Fibroblast of mammary gland (primary cell): ENCODE measurements around the gene CHD1.

ENCODE experiments used
- DNase-seq: peaks from one replicate; pipeline ENCODE4 v3.0.0-alpha.2; 2010; ENCODE audit warnings: low read depth
- H3K4me3 ChIP-seq: 2 replicates; pipeline ENCODE4 v1.5.1; 2011; ENCODE audit warnings: low read depth, mild to moderate bottlenecking, low read length, moderate library complexity; ENCODE audit not compliant: control insufficient read depth
- TF ChIP-seq, protein P1 (sequence below): conservative IDR thresholded peaks from 2 replicates; pipeline ENCODE4 v1.5.1; 2011; ENCODE audit warnings: low read depth, low read length, inconsistent platforms; ENCODE audit not compliant: control insufficient read depth, insufficient read depth

The CHD1 gene

DNA sequence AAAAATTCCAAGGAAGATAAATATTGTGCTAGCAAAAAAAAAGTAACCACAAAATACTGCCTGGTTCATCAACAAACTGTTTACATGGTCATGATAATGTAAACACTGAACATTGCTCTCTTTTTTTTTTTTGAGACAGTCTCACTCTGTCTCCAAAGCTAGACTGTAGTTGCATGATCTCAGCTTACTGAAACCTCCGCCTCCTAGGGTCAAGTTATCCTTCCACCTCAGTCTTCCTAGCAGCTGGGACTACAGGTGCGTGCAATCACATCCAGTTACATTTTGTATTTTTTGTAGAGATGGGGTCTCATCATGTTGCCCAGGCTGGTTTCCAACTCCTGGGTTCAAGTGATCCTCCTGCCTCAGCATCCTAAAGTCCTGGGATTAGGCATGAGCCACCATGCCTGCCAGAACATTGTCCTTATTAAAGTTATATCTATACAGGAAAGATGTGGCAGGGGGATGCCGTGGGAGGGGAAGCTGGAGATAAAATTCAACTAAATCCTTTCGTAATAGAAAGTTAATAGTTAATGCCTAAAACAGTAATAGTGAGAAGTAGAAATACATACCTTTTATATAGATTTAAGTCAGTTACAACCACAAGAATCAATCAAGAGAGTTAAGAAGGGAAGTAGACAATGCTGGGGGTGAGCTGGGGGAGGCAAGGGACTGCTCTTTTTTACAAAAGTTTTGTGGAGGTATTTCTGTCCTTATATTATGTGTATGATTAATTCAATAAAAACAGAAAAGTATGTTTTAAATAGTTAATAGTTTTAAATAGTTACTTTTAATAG is 103.0 kb downstream of the CHD1 start:
- DNase-seq = no peak
- TF ChIP-seq, protein P1, sequence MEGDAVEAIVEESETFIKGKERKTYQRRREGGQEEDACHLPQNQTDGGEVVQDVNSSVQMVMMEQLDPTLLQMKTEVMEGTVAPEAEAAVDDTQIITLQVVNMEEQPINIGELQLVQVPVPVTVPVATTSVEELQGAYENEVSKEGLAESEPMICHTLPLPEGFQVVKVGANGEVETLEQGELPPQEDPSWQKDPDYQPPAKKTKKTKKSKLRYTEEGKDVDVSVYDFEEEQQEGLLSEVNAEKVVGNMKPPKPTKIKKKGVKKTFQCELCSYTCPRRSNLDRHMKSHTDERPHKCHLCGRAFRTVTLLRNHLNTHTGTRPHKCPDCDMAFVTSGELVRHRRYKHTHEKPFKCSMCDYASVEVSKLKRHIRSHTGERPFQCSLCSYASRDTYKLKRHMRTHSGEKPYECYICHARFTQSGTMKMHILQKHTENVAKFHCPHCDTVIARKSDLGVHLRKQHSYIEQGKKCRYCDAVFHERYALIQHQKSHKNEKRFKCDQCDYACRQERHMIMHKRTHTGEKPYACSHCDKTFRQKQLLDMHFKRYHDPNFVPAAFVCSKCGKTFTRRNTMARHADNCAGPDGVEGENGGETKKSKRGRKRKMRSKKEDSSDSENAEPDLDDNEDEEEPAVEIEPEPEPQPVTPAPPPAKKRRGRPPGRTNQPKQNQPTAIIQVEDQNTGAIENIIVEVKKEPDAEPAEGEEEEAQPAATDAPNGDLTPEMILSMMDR = no peak
- no peak overlapping the region for H3K4me3 ChIP-seq

DNA sequence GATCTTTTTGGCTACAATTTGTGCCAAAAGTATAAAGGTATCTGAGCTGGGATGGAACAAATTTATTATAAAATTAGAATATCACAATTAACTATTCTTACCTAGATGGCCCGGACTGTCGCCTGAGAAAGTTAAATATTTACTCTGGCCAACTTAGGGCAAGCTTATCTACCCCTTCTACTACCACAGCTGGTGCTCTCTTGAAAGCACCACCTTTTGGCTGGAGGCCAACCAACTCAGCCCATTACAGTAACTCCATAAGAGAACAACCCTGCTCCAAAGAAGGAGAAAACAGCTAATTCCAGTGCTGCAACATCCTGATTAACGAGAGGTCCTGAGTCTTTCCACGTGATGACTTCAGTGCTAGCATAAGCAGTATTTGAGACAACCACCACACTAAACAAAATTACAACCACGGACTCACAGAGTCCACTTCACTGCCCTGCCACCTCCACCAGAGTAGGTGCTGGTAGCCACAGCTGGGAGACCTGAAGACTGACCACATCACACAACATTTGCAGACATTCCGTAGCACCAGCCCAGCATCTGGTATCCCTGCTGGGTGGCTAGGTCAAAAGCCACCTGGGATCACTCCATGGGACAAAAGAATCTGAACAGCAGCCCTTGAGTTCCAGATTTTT is 112.1 kb downstream of the CHD1 start:
- DNase-seq = no peak
- no peak overlapping the region for H3K4me3 ChIP-seq
- TF ChIP-seq, protein P1 = no peak

DNA sequence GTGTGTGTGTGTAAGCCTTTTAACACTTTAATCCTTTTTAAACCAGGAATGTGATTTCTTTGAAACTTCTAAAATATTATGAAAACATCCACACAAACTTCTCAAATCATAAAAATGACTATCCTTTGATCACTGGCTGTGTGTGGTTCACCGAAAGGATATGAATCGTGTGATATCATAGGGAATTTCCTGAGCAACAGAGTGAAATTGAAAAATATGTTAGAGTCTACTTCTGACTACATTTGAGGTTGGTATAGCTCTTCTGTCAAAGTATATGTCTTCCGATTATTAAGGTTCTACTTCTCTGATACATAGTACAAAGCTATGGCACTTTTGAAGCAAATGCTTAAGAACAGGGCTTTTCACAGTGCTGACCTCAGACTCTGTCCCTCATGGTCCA is 115.1 kb downstream of the CHD1 start:
- TF ChIP-seq, protein P1 = no peak
- no peak overlapping the region for H3K4me3 ChIP-seq
- no peak for DNase-seq

DNA sequence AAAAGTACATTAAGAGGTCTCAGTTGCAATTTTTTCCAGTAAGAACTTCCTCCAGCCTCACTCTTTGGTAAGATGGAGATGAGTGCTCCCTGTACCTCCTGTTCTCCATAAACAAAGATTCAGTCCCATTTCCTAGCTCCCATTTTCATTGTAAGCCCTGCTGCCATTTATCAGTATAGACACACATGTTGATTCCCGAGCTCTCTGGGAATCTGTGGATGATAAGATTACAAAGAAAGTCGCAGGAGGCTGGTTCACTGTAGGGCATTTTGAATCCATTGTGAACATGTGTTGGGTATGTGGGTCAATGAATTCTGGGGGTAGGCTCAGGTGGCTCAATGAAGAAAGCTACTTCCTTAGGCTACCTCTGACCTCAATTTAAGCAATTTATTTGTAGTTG is 118.6 kb downstream of the CHD1 start:
- TF ChIP-seq, protein P1 = no peak
- no peak for DNase-seq
- H3K4me3 ChIP-seq = no peak overlapping the region

DNA sequence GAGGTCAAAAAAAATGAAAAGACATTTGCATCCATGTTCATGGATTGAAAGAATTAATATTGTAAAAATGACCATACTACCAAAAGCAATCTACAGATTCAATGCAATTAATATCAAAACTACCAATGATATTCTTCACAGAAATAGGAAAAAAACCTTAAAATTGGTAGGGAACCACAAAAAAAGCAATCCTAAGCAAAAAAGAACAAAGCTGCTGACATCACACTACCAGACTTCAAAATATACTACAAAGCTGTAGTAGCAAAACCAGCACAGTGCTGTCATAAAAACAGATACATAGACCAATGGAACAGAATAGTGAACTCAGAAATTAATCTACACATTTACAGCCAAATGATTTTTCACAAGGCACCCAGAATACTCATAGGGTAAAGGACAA is 121.0 kb downstream of the CHD1 start:
- H3K4me3 ChIP-seq = no peak overlapping the region

DNA sequence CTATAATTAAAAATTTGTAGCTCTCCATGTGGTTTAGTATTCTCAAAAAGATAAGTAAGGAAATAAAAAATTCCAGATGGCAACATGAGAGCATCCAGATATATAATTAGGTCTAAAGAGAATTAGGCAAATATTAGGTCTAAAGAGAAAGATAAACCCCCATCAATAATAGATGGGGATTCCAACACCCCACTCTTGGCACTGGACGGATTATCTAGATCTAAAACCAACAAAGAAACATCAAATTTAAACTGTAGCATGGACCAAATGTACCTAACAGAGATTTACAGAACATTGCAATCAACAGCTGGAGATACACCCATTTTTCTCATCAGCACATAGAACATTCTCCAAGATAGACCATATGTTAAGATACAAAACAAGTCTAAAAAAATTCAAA is 123.7 kb downstream of the CHD1 start:
- TF ChIP-seq, protein P1 = no peak
- H3K4me3 ChIP-seq = no peak overlapping the region
- DNase-seq = no peak

More for the DNA sequence above, 121.0 kb downstream of the CHD1 start:
- DNase-seq = no peak
- TF ChIP-seq, protein P1 = no peak
